ENCODE results near the gene TYMS. TPM values are rescaled to one million over a fixed set of nuclear protein-coding genes. Genes with fewer than 3 reads are reported as not detected.

TYMS gene
- total and polyA plus RNA-seq, 2 donors (not counting 1 experiment from before 2014, with no cell fraction given): 0.34 to 1.1 TPM

GRCh38 chr18:671405-671804, 14.0 kb downstream of the TYMS start:
- TF ChIP-seq EZH2 (IDR thresholded peaks at IDR 0.05; ENCODE audit: borderline replicate concordance, insufficient read depth, low read depth, low read length, poor library complexity, severe bottlenecking) (no peak), CTCF (IDR thresholded peaks at IDR 0.05) (no peak)
- peaks cover 0 to 2% of the 10 kb centered on the region in 2 experiments for H3K36me3 ChIP-seq (replicated peaks in 1 of 2; ENCODE audit: control extremely low read depth in 1 of 2, control insufficient read depth in 1 of 2, extremely low read depth in 1 of 2, insufficient read depth in 2 of 2, low read length in 1 of 2)
- Mint-ChIP-seq H3K4me3 (no peak overlapping the region), H3K4me1 (no peaks in the 10 kb centered on the region), H3K27me3 (no peaks in the 10 kb centered on the region), H3K27ac (no peak overlapping the region), H3K9me3 (ENCODE audit: insufficient read depth) (peaks cover 2% of the 10 kb centered on the region)
- no peaks in the 10 kb centered on the region for H4K20me1 ChIP-seq (ENCODE audit: control insufficient read depth, insufficient read depth, low read length, poor library complexity, severe bottlenecking)
- H3K4me1 ChIP-seq (ENCODE audit: control insufficient read depth in 2 of 2, insufficient read depth in 2 of 2, low read length in 2 of 2): no peaks in the 10 kb centered on the region
- H3K9me3 ChIP-seq (ENCODE audit: control extremely low read depth in 1 of 3, control insufficient read depth in 2 of 3, insufficient read depth in 1 of 3, low read length in 2 of 3): no peaks in the 10 kb centered on the region
- H3K4me2 ChIP-seq (replicated peaks; ENCODE audit: low read depth, low read length, poor library complexity, severe bottlenecking): no peak overlapping the region
- no CpG with 5 or more reads among the region's 1 CpG for WGBS (ENCODE audit: insufficient coverage)
- no peak overlapping the region for H3K4me3 ChIP-seq (ENCODE audit: control extremely low read depth in 1 of 5, extremely low read depth in 1 of 5, insufficient read depth in 1 of 5, low read depth in 2 of 5, low read length in 4 of 5)
- CTCF ChIA-PET: no interaction called here
- ATAC-seq (ENCODE audit: low read depth) (no peak), DNase-seq (no peak)
- H3K79me2 ChIP-seq (ENCODE audit: control insufficient read depth, insufficient read depth, low read length): no peaks in the 10 kb centered on the region
- H3K9ac ChIP-seq (ENCODE audit: low read length): no peak overlapping the region
- H3K27me3 ChIP-seq (replicated peaks in 1 of 4; ENCODE audit: control extremely low read depth in 1 of 4, control insufficient read depth in 3 of 4, insufficient read depth in 4 of 4, low read length in 3 of 4): no peaks in the 10 kb centered on the region
- H2AFZ ChIP-seq (ENCODE audit: insufficient read depth, low read depth, low read length, poor library complexity, severe bottlenecking): no peak overlapping the region
- H3K27ac ChIP-seq (ENCODE audit: low read length in 2 of 2): no peak overlapping the region
- intact Hi-C loops (cut with micrococcal nuclease): no loop called here
- POLR2A ChIA-PET: no interaction called here

- no peaks in the 10 kb centered on the region for H3K27me3 ChIP-seq (replicated peaks in 1 of 4; ENCODE audit: control extremely low read depth in 1 of 4, control insufficient read depth in 3 of 4, insufficient read depth in 4 of 4, low read length in 3 of 4)
- no CpG with 5 or more reads among the region's 3 CpGs for WGBS (ENCODE audit: insufficient coverage)
- ChIA-PET POLR2A (no interaction called here), CTCF (no interaction called here)
- no peak for TF ChIP-seq EZH2 (IDR thresholded peaks at IDR 0.05; ENCODE audit: borderline replicate concordance, insufficient read depth, low read depth, low read length, poor library complexity, severe bottlenecking)
- no peak for TF ChIP-seq CTCF (IDR thresholded peaks at IDR 0.05)
- H3K4me3 ChIP-seq (ENCODE audit: control extremely low read depth in 1 of 5, extremely low read depth in 1 of 5, insufficient read depth in 1 of 5, low read depth in 2 of 5, low read length in 4 of 5): no peak overlapping the region
- ATAC-seq (ENCODE audit: low read depth) (no peak), DNase-seq (no peak)
- H3K4me1 ChIP-seq (ENCODE audit: control insufficient read depth in 2 of 2, insufficient read depth in 2 of 2, low read length in 2 of 2): no peaks in the 10 kb centered on the region
- intact Hi-C loops (cut with micrococcal nuclease): no loop called here
- H3K9me3 ChIP-seq (ENCODE audit: control extremely low read depth in 1 of 3, control insufficient read depth in 2 of 3, insufficient read depth in 1 of 3, low read length in 2 of 3): no peaks in the 10 kb centered on the region
- no peak overlapping the region for H3K9ac ChIP-seq (ENCODE audit: low read length)
- no peaks in the 10 kb centered on the region for H3K79me2 ChIP-seq (ENCODE audit: control insufficient read depth, insufficient read depth, low read length)
- no peak overlapping the region for H3K27ac ChIP-seq (ENCODE audit: low read length in 2 of 2)
- Mint-ChIP-seq H3K9me3 (ENCODE audit: insufficient read depth) (no peaks in the 10 kb centered on the region), H3K4me3 (no peak overlapping the region), H3K27me3 (no peaks in the 10 kb centered on the region), H3K27ac (no peak overlapping the region), H3K4me1 (no peaks in the 10 kb centered on the region)
- no peaks in the 10 kb centered on the region for H4K20me1 ChIP-seq (ENCODE audit: control insufficient read depth, insufficient read depth, low read length, poor library complexity, severe bottlenecking)
- peaks cover 0 to 2% of the 10 kb centered on the region in 2 experiments for H3K36me3 ChIP-seq (replicated peaks in 1 of 2; ENCODE audit: control extremely low read depth in 1 of 2, control insufficient read depth in 1 of 2, extremely low read depth in 1 of 2, insufficient read depth in 2 of 2, low read length in 1 of 2)
- H2AFZ ChIP-seq (ENCODE audit: insufficient read depth, low read depth, low read length, poor library complexity, severe bottlenecking): no peak overlapping the region
- no peak overlapping the region for H3K4me2 ChIP-seq (replicated peaks; ENCODE audit: low read depth, low read length, poor library complexity, severe bottlenecking)
Observed at GRCh38 chr18:673317-673716, 15.9 kb downstream of the TYMS start.
